HG02943 (cell line): ENCODE data around the gene COL3A1.
A peak's percentile ranks its signal among the peaks of the same experiment; 100 is the strongest.

ENCODE experiments used
- ATAC-seq: cut with Tn5 transposase; IDR thresholded peaks from one replicate; pipeline ENCODE4 v1.9.1; 2021; ENCODE audit warnings: mild to moderate bottlenecking, low read depth, moderate library complexity; ENCODE audit not compliant: unreplicated experiment

The COL3A1 gene

DNA sequence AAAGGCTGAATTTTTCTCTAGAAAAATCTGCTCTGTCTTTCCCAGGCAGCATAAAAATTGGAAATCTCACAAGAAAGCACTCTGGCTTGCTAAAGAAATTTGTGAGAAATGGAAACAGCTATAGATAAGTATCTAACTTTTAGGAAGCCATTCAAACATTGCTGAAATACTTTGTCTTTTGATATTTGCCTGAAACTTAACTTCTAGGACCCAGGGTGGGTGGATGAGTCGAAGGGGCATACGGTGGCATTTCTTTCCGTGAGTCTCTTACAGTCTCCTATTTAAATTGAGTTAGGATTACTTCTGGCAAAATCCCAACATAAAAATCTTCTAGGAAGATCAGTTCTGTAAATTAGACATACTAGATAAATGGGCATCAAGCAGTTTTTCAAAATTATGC, 532 bp upstream of the COL3A1 start:
- no peak for ATAC-seq

DNA sequence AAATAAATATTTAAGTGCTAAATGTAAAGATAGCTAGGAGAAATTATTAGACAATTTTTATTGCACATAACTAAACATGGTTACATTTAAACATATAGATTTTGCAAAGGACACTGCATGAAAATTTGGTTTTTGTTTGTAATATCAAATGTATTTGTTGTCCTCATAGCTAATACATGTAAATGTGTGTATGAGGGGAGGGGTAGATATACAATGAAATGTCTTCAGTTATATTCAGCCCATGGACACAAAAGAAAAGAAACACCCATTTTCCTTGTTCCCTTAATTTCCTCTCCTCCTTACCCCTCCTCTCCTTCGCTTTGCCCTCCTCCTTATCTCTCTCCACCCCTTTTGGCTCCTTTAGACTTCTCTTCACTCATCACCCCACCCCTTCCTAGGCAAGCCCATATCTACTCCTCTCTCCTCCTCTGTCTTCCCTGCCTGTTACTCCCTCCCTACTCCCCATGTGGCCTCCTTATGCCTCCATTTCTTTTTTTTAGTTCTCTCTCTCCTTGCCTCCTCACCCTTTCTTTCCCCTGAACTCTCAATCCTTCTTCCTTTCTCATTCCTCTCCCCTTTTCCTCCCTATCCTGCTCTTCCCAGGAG, 1.4 kb downstream of the COL3A1 start:
- ATAC-seq: no peak

DNA sequence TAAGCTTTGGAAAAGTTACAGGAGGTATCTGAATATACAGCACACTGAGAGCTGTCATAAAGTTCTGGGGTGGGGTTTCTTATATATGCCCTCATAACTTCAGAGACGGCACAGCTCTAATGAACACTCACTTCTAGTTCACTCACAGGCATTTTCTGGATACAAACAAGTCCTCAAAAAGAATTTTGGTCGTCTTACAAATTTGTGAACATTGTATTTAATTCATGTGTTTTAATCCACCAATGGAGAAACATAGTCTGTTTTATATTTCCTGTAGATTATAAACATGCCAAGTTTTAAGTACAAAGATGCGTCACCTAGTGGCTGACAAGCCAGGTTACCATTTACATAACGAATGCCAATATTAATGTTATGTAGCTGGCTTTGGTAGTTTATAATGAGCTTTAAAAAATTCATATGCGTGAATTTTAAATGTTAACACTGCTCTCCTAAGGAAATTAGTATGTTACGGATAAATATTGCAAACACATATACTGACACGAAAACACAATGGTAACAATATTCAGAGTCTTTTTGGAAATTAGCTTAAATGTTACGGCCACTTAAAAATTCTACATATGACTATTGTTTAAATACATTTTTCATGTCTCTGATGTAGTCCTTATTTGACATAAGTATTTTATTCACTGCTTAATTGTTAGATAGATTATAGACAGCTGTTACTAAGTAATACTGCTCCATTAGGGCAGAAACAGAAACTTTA, 2.5 kb downstream of the COL3A1 start:
- no peak for ATAC-seq

DNA sequence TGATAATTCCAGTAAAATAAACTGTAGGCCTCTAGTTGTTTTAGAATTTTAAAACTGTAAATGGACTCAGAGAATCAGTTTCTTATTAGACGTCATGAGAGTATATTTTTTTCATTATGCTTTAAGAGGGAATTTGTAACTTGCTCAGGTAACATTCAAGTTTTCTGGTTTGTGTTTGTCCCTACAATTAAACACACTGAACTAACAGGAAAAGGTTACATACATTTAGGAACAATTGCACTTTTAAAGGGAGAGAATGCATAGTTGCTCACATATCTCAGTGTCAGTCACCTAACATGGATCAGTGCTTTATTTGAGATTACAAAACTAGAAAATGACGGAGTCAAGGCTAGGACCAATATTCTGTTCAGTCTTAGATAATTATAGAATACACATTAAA, 3.1 kb downstream of the COL3A1 start:
- ATAC-seq: no peak

DNA sequence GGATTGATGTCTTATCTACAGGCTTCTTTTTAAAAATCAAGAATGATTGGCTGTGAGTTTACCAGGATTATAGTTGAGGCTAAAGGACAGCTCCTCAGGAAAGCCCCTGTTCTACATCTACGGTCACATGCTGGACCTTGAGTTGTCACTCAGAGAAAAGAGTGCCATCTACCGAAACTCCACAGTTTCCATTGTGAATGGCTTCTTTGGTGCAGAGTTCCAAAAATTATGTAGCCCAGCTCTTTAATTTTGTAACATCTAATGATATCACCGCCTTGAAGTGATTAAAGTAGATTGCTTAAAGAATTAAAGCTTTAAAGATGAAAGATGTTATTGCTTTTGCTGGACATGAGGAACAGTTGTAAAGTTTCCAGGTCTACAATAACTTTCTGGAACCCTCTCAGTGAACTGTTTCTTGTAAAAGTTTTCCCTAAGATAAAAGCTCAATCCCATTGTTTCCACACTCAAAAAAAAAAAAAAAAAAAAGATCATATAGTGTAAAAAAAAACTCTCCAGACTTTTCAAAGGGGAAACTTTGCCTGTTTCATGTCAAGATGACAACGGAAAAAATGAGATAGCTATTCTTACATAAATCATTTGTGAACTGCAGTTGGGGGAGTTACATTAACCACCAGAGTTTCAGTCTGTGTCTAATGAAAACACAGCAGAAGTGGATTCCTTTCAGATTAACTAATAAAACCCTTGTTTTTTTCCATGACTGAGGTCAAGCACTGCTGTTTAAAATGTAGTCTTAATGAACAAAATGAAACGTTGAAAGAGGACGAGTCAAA, 4.3 kb downstream of the COL3A1 start:
- ATAC-seq: peak; percentile 85

DNA sequence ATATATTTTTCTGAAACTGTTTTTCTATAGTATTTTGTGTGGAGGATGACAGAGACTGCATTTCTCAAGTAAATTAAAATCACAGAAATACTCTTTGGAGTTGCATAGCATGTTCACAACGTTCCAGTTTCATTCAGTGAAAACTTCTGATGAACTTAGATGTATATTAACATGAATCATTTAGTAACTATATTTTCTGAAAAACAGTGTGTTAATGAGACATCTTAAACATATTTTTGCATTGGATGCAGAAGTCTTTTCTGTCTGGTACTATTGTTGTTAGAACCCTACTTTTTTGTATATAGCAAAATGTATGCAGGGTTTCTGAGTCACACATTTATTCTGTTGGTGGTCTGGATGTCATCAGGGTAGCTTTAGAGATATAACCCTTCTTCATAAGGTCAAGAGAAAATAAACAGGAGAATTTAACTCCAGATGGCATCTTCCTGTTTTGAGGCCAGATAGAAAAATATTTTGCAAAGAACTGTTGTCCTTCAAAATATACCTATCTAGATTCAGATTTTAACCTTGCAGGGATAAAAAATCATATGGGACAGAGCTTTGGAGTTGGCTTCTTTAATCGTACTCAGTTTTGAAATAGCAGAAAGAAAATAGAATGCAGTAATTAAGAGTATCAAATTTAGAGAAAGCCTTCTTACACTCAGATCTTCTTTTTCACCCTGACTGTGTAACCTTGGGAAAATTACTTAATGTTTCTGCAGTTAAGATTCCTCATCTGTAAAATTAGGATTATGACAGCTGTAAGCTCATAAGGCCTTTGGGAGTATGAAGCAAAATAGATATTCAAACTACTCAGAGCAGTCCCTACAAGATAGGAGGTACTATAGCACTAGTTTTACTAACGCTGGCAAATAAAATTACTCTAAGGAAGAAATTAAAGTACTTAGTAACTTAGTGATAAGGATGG, 5.3 kb downstream of the COL3A1 start:
- peak; percentile 32 for ATAC-seq

DNA sequence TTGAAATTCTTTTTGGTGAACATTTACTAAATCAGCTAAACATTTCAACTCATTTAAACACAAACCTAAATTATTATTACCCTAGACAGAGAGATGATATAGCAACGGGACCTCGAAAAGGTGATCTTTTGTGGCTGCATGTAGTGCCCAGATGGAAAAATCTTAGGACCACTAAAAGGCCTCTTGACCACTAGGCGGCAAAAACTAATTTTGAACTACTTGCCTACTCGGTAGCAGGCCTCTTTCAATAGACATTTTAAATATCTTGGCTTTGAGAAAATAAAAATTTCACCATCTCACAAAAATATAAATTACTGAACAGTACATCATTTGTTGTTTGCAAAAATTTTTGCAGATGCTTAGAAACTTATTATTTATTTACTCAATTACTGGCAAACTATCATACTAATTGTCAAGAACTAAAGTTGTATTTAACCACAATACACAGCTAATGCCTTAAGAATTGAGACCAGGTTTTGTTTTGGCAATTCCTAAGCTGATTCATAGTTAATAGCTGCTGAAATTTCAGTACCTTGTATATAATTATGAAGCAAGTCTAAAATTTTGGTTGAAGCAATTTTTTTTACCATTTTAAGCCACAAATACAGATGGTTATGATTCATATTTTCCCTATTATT, 9.4 kb downstream of the COL3A1 start:
- ATAC-seq: no peak

DNA sequence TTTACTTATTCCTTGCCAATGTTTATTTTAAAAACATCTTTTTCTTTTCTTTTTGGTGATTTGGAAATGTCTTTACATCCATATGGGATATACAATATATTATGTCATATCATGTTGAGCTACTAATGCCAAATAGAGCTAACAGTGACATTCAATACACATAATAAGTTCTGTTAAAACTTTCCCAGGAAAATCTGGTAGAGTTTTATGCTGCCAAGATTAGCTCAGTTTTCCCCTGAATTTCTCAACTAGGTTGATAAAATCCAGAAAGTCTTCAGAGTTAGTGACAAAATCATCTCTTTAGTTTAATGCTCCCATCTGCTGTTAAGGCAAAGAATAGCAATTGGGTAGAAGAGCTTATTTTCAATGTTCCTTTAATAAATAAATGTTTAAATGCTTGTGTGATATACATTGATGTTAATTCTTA, 9.9 kb downstream of the COL3A1 start:
- ATAC-seq: no peak

DNA sequence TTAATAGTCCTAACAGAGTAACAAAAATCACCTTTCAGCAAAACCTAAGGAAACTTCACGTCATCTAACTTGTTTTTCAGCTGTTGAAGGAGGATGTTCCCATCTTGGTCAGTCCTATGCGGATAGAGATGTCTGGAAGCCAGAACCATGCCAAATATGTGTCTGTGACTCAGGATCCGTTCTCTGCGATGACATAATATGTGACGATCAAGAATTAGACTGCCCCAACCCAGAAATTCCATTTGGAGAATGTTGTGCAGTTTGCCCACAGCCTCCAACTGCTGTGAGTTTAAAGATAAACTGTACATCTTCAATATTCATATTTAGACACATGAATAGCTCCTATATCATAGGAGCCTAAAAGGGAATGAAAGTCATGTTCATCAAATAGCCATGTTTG, 10.5 kb downstream of the COL3A1 start:
- ATAC-seq: no peak

DNA sequence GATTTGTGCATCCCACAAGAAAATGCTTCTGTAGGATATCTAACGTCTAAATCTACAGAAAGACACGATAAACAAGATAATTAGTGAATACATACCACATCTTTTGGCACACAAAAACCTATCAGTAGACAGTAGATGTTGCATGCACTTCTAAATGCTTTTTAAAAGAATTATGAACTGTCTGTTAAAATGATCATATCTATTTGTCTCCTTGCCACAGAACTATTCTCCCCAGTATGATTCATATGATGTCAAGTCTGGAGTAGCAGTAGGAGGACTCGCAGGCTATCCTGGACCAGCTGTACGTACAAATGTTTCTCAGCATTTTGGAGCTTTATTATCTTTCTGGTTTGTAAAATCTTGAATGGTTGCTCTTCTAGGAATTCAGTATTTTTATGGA, 12.7 kb downstream of the COL3A1 start:
- ATAC-seq: no peak

DNA sequence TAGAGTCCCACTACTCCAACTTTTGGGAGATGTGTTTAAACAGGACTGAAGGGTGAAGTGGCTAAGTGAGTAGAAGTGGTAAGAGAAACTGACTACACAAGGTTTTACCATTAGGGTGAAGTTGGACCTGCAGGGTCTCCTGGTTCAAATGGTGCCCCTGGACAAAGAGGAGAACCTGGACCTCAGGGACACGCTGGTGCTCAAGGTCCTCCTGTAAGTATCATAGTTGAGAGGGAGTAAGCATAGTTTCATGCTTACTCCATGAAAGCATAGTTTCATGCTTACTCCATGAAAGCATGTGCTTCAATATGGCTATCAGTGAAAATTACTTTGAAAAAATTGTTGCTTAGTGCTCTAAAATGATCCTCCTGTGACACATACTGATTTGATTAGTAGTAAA, 19.1 kb downstream of the COL3A1 start:
- ATAC-seq: no peak

DNA sequence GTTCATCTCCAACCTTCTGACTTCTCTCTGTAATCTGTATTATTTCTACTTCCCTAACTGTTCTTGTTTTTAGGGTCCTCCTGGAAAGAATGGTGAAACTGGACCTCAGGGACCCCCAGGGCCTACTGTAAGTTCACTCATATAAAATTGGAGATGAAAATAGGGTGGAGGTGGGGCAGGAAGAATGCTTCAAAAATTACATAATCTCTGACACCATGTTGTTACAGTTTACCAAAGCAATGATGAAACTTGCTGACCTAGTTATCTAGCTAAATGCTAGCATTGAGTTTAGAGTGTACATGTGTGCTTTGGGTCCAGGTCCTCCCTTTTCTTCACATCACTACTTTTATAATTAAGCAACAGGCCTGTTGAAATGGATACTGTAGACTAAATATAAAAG, 23.1 kb downstream of the COL3A1 start:
- no peak for ATAC-seq

DNA sequence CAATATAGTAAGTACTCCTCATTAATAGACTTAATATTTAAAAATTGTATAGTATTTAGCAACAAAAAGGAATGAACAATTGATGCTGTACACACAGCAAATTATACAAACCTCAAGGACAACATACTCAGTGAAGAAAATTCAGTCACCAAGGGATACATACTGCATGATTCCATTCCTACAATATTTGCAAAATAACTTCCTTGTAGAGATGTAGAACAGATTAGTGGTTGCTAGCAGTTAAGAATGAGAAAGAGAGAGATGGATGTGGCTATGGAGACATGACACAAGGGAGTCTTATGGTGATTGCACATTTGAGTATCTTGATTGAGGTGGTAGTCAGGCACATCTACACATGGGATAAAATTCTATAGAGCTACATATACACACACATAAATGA, 26.0 kb downstream of the COL3A1 start:
- no peak for ATAC-seq

DNA sequence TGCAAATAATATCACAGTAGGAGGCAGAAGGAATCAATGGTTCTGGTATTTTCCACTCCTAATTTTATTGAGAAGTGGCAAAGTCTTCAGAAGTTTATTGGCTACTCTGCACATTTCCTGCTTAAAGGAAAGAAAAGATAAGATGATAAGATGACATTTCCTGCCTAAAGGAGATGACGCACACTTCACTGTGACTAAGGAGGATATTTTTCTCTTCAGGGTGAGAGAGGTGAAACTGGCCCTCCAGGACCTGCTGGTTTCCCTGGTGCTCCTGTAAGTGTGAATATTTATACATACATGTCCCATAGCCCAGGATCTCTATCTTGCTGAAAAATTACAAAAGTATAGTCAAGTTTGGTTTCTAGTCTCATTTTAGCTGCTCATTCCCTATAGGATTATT, 27.9 kb downstream of the COL3A1 start:
- no peak for ATAC-seq

DNA sequence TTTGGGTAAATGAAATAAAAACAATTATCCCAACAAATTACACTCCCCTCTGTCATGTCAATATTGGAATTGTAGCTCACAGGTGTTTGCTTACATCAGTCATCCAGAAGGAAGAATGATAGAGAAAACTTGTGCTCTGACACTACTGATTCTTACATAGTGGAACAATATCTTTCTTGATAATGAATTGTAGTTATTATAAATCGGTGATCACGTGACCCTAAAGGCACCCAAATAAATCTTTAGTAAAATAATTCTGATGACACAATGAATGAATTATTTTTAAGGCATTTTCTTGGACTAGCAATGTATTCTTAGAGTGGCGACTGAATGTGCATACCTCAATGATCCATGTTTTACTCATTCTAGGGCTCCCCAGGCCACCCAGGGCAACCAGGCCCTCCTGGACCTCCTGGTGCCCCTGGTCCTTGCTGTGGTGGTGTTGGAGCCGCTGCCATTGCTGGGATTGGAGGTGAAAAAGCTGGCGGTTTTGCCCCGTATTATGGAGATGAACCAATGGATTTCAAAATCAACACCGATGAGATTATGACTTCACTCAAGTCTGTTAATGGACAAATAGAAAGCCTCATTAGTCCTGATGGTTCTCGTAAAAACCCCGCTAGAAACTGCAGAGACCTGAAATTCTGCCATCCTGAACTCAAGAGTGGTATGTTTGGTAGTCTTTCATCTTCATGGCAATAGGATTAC, 34.5 kb downstream of the COL3A1 start:
- ATAC-seq: no peak

DNA sequence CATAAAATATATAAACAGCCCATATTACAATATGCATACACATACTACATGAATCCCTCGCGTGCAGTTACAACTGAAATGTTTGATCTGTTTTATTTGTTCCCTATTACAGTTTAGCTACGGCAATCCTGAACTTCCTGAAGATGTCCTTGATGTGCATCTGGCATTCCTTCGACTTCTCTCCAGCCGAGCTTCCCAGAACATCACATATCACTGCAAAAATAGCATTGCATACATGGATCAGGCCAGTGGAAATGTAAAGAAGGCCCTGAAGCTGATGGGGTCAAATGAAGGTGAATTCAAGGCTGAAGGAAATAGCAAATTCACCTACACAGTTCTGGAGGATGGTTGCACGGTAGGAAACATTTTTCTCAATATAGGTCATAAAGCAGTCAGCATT, 36.4 kb downstream of the COL3A1 start:
- no peak for ATAC-seq

DNA sequence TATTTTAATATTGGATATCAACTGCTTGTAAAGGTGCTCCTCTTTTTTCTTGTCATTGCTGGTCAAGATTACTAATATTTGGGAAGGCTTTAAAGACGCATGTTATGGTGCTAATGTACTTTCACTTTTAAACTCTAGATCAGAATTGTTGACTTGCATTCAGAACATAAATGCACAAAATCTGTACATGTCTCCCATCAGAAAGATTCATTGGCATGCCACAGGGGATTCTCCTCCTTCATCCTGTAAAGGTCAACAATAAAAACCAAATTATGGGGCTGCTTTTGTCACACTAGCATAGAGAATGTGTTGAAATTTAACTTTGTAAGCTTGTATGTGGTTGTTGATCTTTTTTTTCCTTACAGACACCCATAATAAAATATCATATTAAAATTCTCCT, 38.2 kb downstream of the COL3A1 start:
- no peak for ATAC-seq

DNA sequence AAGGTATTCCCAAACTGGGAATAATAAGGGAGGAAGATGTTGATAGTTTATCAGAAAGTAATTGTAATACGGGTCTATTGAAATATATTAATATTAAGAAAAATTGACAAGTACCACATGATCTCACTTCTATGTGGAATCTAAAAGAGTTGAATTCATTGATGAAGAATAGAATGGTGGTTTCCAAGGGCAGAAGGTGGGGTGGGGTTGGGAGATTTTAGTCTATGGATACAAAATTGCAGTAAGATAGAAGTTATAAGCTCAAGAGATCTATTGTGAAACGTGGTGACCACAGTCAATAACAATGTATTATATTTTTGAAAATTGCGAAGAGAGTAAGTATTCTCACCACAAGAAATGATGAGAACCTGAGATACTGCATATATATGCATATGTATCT, 38.9 kb downstream of the COL3A1 start:
- no peak for ATAC-seq

DNA sequence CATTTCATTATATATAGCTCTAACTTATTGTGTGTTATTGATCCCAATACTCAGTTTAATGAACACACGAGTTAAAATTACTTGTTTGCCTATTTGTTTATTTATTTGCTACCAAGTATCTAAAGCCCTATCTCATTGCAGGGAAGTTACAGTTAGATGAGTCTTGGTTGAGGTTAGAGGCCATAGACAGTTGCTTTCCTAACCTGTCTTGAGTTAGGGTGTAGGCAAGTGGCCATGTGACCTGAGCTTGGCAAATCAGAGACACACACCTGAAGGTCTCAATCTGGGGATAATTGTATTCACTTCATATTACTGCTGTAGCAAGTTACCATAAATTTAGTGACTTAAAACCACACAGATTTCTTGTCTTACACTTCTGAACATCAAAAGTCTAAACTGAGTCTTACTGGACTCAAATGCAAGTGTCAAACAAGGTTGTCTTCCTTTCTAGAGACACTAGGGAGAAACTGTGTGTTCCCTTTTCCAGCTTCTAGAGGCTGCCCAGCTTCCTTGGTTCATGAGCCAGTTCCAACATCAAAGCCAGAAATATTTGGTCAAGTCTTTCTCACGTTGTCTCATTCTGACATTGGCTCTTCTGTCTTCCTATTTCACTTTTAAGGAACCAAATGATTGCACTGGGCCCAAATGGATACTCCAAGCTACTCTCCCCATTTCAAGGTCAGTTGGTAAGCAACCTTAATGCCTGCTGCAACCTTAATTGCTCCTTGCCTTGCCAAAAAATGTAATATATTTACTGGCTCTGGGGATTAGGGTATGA, 39.7 kb downstream of the COL3A1 start:
- no peak for ATAC-seq
